CD4-positive, alpha-beta T cell treated with Interleukin-1 beta for 1 hour (primary cell): ENCODE measurements around the gene ADCYAP1R1.
"Not testable (repeated sequence)": the region's sequence is repeated elsewhere in the genome, so short reads cannot be mapped to it uniquely, and the experiment has no call there.

ENCODE experiments used
- DNase-seq, 2 donors: peaks; one replicate each; pipeline ENCODE4 v3.0.0-alpha.2; 2020 to 2022

ADCYAP1R1 gene

DNA sequence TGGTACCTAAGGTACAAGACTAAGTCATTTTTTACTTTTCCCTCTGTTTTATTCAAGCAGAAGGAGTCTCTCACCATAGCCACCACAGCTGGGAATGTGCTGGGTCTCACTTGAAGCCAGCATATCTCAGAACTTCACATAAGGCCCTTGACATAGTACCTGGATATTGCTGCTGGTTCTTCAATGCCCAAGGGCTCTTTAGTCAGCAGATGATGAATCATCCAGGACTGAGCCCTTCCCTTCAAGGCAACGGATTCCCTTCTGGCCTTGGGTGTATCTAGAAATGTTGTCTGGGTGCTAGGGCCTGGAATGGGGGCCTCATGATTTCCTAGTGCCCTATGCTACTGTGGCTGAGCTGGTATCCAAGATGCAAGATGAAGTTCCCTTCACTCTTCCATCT is 93.9 kb downstream of the ADCYAP1R1 start:
- DNase-seq = no peak

DNA sequence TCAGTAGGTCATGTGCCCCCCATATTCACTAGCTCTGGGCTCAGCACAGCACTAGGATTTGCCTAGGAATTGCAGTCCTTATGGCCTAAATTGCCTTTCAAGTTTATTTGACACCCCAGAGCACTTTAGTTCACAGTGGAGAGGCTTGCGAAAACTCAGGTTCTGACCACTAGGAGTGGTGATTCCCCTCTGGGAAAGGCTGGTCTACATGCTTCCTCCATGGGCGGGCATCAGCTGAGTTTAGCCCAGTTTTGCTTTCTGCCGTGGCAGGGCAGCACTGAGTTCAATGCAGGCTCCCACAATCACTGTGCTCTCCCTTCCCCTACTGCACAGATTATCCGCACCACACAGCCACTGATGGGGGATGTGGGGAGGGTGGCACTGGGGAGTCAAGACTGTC is 94.4 kb downstream of the ADCYAP1R1 start:
- no peak for DNase-seq

DNA sequence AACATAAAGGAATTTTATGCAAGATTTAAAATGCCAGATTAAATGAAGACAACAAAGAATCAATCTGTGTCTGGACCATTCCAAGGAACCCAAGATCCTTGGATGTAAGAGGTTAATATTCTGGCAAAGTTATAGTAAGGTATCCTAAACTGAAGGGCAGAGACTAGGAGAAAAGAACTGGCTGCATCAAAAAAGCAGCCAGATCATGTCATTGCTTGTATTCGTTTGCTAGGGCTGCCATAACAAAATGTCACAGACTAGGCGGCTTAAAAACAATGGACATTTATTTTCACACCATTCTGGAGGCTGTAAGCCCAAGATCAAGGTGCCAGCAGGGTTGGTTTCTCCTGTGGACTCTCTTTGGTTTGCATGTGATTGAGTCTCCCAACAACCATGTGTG is 99.7 kb downstream of the ADCYAP1R1 start:
- no peak for DNase-seq

DNA sequence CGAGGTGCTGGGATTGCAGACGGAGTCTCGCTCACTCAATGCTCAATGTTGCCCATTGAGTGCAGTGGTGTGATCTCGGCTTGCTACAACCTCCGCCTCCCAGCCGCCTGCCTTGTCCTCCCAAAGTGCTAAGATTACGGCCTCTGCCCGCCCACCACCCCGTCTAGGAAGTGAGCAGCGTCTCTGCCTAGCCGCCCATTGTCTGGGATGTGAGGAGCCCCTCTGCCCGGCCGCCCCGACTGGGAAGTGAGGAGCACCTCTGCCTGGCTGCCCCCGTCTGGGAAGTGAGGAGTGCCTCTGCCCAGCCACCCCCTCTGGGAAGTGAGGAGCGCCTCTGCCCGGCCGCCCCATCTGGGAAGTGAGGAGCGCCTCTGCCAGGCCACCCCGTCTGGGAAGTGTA is 101.2 kb downstream of the ADCYAP1R1 start:
- DNase-seq = not testable (repeated sequence)

DNA sequence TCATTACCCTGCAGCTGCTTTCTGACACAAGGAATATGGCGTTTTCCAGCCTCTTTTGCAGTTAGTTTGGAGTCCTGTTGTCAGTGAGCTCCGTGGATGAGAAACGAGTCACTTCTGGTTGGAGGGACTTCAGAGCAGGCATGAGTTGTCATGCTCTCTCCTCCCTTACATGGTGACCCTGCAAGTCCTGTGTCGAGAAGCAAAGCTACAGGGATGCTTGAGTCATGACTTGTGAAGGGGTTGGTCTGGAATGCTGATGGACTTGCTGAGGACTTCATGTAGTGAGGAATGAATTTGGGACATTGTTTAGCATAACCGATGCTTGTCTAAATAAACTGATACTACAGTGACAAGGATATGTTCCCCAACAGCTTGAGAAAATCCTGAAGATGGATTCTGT is 108.8 kb downstream of the ADCYAP1R1 start:
- no peak for DNase-seq
